Mesenchymal stem cell (in vitro differentiated cells and primary cell): ENCODE measurements around the gene PPIL1.

Experiments
- DNase-seq: peaks from one replicate; pipeline ENCODE4 v3.0.0-alpha.2; 2013
- H2AFZ ChIP-seq: one replicate; pipeline ENCODE4 v1.6.1; 2013; ENCODE audit warnings: low read depth, mild to moderate bottlenecking, control low read depth, inconsistent platforms, low read length, moderate library complexity
- H2AK5ac ChIP-seq: 2 replicates; pipeline ENCODE4 v1.6.1; 2013; ENCODE audit warnings: low read length, moderate library complexity, mild to moderate bottlenecking, inconsistent platforms; ENCODE audit not compliant: severe bottlenecking
- H2BK120ac ChIP-seq: one replicate; pipeline ENCODE4 v1.6.1; 2013; ENCODE audit warnings: low read depth, mild to moderate bottlenecking, inconsistent platforms, low read length, moderate library complexity
- H2BK12ac ChIP-seq, 2 experiments: one replicate each; pipeline ENCODE4 v1.6.1; 2013; ENCODE audit warnings: inconsistent platforms in 2 of 2, low read length in 2 of 2, mild to moderate bottlenecking in 2 of 2, moderate library complexity in 2 of 2, control low read depth in 1 of 2
- H2BK15ac ChIP-seq: one replicate; pipeline ENCODE4 v1.6.1; 2013; ENCODE audit warnings: mild to moderate bottlenecking, low read depth, inconsistent platforms; ENCODE audit not compliant: poor library complexity, severe bottlenecking
- H2BK5ac ChIP-seq: 2 replicates; pipeline ENCODE4 v1.6.1; 2013; ENCODE audit warnings: low read depth, mild to moderate bottlenecking, low read length, control low read depth, inconsistent platforms; ENCODE audit not compliant: poor library complexity, severe bottlenecking
- H3K14ac ChIP-seq, 2 experiments: one replicate each; pipeline ENCODE4 v1.6.1; 2013; ENCODE audit warnings: inconsistent platforms in 2 of 2, low read length in 2 of 2, control low read depth in 1 of 2, mild to moderate bottlenecking in 1 of 2, moderate library complexity in 1 of 2
- H3K18ac ChIP-seq, 2 experiments: one replicate each; pipeline ENCODE4 v1.6.1; 2013; ENCODE audit warnings: inconsistent platforms in 2 of 2, low read length in 2 of 2, control low read depth in 1 of 2, low read depth in 1 of 2, mild to moderate bottlenecking in 1 of 2
- H3K23ac ChIP-seq, 2 experiments: one replicate each; pipeline ENCODE4 v1.6.1; 2013; ENCODE audit warnings: inconsistent platforms in 2 of 2, low read length in 2 of 2, mild to moderate bottlenecking in 2 of 2, moderate library complexity in 2 of 2, control low read depth in 1 of 2
- H3K27ac ChIP-seq: 2 replicates; pipeline ENCODE4 v1.5.1; 2013; ENCODE audit warnings: mild to moderate bottlenecking, moderate library complexity, low read length, control low read depth, inconsistent platforms; ENCODE audit not compliant: poor library complexity, severe bottlenecking
- H3K27me3 ChIP-seq, 2 experiments: 2 replicates each; pipeline versions ENCODE4 v1.6.1 to v1.7.0; 2013; ENCODE audit warnings: low read length in 2 of 2, mild to moderate bottlenecking in 2 of 2, moderate library complexity in 2 of 2, control low read depth in 1 of 2, inconsistent platforms in 1 of 2; ENCODE audit not compliant: control insufficient read depth in 1 of 2, insufficient read depth in 1 of 2
- H3K36me3 ChIP-seq, 2 experiments: 2 replicates each; pipeline versions ENCODE4 v1.6.1 to v1.7.0; 2013; ENCODE audit warnings: low read length in 2 of 2, control low read depth in 1 of 2, inconsistent platforms in 1 of 2, low read depth in 1 of 2, mild to moderate bottlenecking in 1 of 2; ENCODE audit not compliant: insufficient read depth in 2 of 2, control insufficient read depth in 1 of 2
- H3K4ac ChIP-seq, 2 experiments: one replicate each; pipeline ENCODE4 v1.6.1; 2013; ENCODE audit warnings: inconsistent platforms in 2 of 2, low read length in 2 of 2, mild to moderate bottlenecking in 2 of 2, moderate library complexity in 2 of 2, control low read depth in 1 of 2, low read depth in 1 of 2
- H3K4me1 ChIP-seq: 2 replicates; pipeline ENCODE4 v1.6.1; 2013; ENCODE audit warnings: low read depth, low read length, control low read depth; ENCODE audit not compliant: control insufficient read depth, insufficient read depth
- H3K4me2 ChIP-seq: 2 replicates; pipeline ENCODE4 v1.6.1; 2013; ENCODE audit warnings: low read length, mild to moderate bottlenecking, inconsistent platforms; ENCODE audit not compliant: poor library complexity, severe bottlenecking
- H3K4me3 ChIP-seq, 2 experiments: 2 replicates each; pipeline versions ENCODE4 v1.5.1 to v1.7.0; 2013; ENCODE audit warnings: low read length in 2 of 2, mild to moderate bottlenecking in 2 of 2, control low read depth in 1 of 2, low read depth in 1 of 2; ENCODE audit not compliant: insufficient read depth in 1 of 2
- H3K79me1 ChIP-seq: replicated peaks from 2 replicates; pipeline ENCODE4 v1.6.1; 2013; ENCODE audit warnings: mild to moderate bottlenecking, control low read depth, low read length, inconsistent platforms; ENCODE audit not compliant: poor library complexity, severe bottlenecking
- H3K9ac ChIP-seq: 2 replicates; pipeline ENCODE4 v1.7.0; 2013; ENCODE audit warnings: mild to moderate bottlenecking, low read length, moderate library complexity
- H3K9me3 ChIP-seq: 2 replicates; pipeline ENCODE4 v1.7.0; 2013; ENCODE audit warnings: mild to moderate bottlenecking, low read length; ENCODE audit not compliant: control insufficient read depth
- H4K8ac ChIP-seq: one replicate; pipeline ENCODE4 v1.6.1; 2013; ENCODE audit warnings: inconsistent platforms, mild to moderate bottlenecking, low read length, moderate library complexity
- H4K91ac ChIP-seq: one replicate; pipeline ENCODE4 v1.6.1; 2013; ENCODE audit warnings: mild to moderate bottlenecking, low read length, inconsistent platforms
- WGBS: methylation state at CpG from one replicate; pipeline ENCODE4 v1.1.7; 2013; ENCODE audit warnings: mixed read lengths; 5-methylcytosine and 5-hydroxymethylcytosine counted together

Gene PPIL1

DNA sequence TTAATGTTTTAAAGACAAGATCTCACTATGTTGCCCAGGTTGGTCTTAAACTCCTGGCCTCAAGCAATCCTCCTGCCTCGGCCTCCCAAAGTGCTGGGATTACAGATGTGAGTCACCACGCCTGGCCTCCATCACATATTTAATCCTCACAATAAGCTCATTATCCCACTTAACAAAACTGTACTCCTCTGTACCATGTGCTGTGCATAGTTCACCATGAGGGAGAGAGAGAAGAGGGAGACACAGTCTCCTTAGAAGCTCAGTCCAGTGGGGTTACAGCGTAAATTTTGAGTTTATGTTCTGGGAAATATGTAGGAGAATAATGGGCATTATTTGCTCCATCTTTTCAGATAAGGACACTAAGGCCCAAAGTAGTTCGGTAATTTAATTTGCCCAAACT lies 27.5 kb downstream of the PPIL1 start:
- no peak overlapping the region for H3K14ac ChIP-seq
- no peaks in the 10 kb centered on the region for H3K9me3 ChIP-seq
- H2AK5ac ChIP-seq = no peak overlapping the region
- no peak overlapping the region for H2BK12ac ChIP-seq
- no peak overlapping the region for H3K4me3 ChIP-seq
- H3K18ac ChIP-seq = no peak overlapping the region
- H3K27me3 ChIP-seq = peaks cover 10 to 45% of the 10 kb centered on the region in 2 experiments
- no peak overlapping the region for H3K27ac ChIP-seq
- WGBS = 91% methylated on average over 3 of the region's 4 CpGs
- H4K91ac ChIP-seq = no peak overlapping the region
- no peak overlapping the region for H3K4ac ChIP-seq
- H3K36me3 ChIP-seq = no peaks in the 10 kb centered on the region
- DNase-seq = no peak
- no peak overlapping the region for H2BK5ac ChIP-seq
- no peak overlapping the region for H2AFZ ChIP-seq
- no peak overlapping the region for H3K23ac ChIP-seq
- no peak overlapping the region for H4K8ac ChIP-seq
- peaks cover 7% of the 10 kb centered on the region for H3K4me1 ChIP-seq
- H3K9ac ChIP-seq = no peak overlapping the region
- H2BK15ac ChIP-seq = no peak overlapping the region
- no peak overlapping the region for H3K4me2 ChIP-seq
- no peaks in the 10 kb centered on the region for H3K79me1 ChIP-seq
- no peak overlapping the region for H2BK120ac ChIP-seq

- no peak overlapping the region for H3K18ac ChIP-seq
- H3K4me2 ChIP-seq = no peak overlapping the region
- DNase-seq = no peak
- no peak overlapping the region for H4K91ac ChIP-seq
- H3K36me3 ChIP-seq = no peaks in the 10 kb centered on the region
- no peak overlapping the region for H2BK15ac ChIP-seq
- no peak overlapping the region for H2BK12ac ChIP-seq
- no peak overlapping the region for H2AK5ac ChIP-seq
- no peak overlapping the region for H4K8ac ChIP-seq
- no peak overlapping the region for H3K9ac ChIP-seq
- H3K4ac ChIP-seq = no peak overlapping the region
- no peak overlapping the region for H2BK5ac ChIP-seq
- H3K27me3 ChIP-seq = peaks cover 17 to 57% of the 10 kb centered on the region in 2 experiments
- H3K14ac ChIP-seq = peak overlapping the region in 1 of 2 experiments; percentile 9
- no peaks in the 10 kb centered on the region for H3K79me1 ChIP-seq
- H2AFZ ChIP-seq = no peak overlapping the region
- H3K4me3 ChIP-seq = no peak overlapping the region
- WGBS = 66% methylated on average over 4 of the region's 4 CpGs
- no peak overlapping the region for H3K23ac ChIP-seq
- H2BK120ac ChIP-seq = no peak overlapping the region
- no peaks in the 10 kb centered on the region for H3K9me3 ChIP-seq
- no peak overlapping the region for H3K27ac ChIP-seq
- H3K4me1 ChIP-seq = peaks cover 14% of the 10 kb centered on the region
Measured at GRCh38 chr6:36845233-36845632, 29.4 kb downstream of the PPIL1 start.

DNA sequence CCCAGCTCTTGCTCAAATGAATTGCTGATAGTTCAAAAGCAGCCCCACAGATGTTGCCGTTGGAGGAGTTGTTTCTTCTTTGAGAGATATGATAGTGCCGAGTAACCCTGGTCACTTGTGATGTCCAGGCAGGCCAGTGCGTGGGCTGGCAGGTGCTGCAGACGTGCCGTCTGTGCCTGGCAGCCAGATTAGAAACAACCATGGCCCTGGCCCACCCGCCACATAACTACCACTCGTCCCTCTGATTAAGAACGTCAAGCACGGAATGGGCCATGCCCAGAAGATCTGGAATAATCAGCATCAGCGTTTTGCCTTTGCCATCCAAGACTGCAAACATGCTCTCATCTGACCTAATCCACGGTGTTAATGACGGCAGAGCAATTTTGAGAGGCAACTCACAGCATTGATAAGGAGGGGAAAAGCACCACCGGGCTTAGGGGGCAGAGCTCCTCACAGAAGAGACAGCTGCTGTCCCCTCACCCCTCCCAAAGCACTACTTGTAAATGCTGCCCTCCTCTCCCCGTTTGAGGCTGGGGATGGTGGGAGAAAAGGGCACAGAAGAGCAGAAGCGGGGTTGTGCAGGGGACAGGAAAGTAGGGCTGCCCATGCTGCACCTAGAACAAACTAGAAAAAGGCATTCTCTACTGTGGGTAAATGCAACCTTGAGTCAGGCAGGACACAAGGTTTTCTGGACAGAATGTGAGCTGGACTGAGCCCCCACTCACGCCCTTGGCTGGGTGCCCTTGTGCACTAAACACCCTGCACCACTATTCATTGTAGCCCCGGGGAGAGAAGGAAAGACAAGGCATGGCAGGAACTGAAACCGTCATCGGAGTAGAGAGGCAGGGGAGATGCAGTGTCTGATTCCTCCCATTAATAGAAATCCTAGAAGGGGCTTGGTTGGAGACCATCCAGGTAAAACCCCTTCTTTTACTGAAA lies 30.1 kb downstream of the PPIL1 start:
- no peak overlapping the region for H3K14ac ChIP-seq
- H2BK15ac ChIP-seq = no peak overlapping the region
- no peaks in the 10 kb centered on the region for H3K79me1 ChIP-seq
- H2BK12ac ChIP-seq = no peak overlapping the region
- H4K8ac ChIP-seq = no peak overlapping the region
- H3K4ac ChIP-seq = no peak overlapping the region
- H2BK5ac ChIP-seq = no peak overlapping the region
- no peak overlapping the region for H3K4me3 ChIP-seq
- no peak overlapping the region for H3K9ac ChIP-seq
- H4K91ac ChIP-seq = no peak overlapping the region
- no peak for DNase-seq
- no peak overlapping the region for H3K27ac ChIP-seq
- H3K18ac ChIP-seq = no peak overlapping the region
- H2BK120ac ChIP-seq = no peak overlapping the region
- no peak overlapping the region for H2AFZ ChIP-seq
- no peaks in the 10 kb centered on the region for H3K36me3 ChIP-seq
- WGBS = 76% methylated on average over 18 of the region's 19 CpGs
- H3K23ac ChIP-seq = peak overlapping the region in 1 of 2 experiments; percentile 62
- no peak overlapping the region for H2AK5ac ChIP-seq
- no peaks in the 10 kb centered on the region for H3K9me3 ChIP-seq
- H3K4me2 ChIP-seq = no peak overlapping the region
- peaks cover 19% of the 10 kb centered on the region for H3K4me1 ChIP-seq
- H3K27me3 ChIP-seq = peaks cover 20 to 57% of the 10 kb centered on the region in 2 experiments

- no peak overlapping the region for H3K27ac ChIP-seq
- no peak overlapping the region for H2BK15ac ChIP-seq
- no peak overlapping the region for H2BK5ac ChIP-seq
- no peak overlapping the region for H3K4me2 ChIP-seq
- no peaks in the 10 kb centered on the region for H3K36me3 ChIP-seq
- no peak overlapping the region for H3K14ac ChIP-seq
- no peaks in the 10 kb centered on the region for H3K9me3 ChIP-seq
- H2AK5ac ChIP-seq = no peak overlapping the region
- H4K91ac ChIP-seq = no peak overlapping the region
- no peak overlapping the region for H3K9ac ChIP-seq
- H3K4me1 ChIP-seq = peaks cover 20% of the 10 kb centered on the region
- H3K27me3 ChIP-seq = peaks cover 33 to 62% of the 10 kb centered on the region in 2 experiments
- H3K23ac ChIP-seq = no peak overlapping the region
- no peak overlapping the region for H2AFZ ChIP-seq
- no peak overlapping the region for H2BK12ac ChIP-seq
- DNase-seq = no peak
- H3K4ac ChIP-seq = no peak overlapping the region
- no peak overlapping the region for H3K4me3 ChIP-seq
- no peak overlapping the region for H4K8ac ChIP-seq
- no peak overlapping the region for H2BK120ac ChIP-seq
- H3K18ac ChIP-seq = no peak overlapping the region
- H3K79me1 ChIP-seq = no peaks in the 10 kb centered on the region
- WGBS = 96% methylated on average over 4 of the region's 4 CpGs
Measured at GRCh38 chr6:36843170-36843569, 31.4 kb downstream of the PPIL1 start.
